ENCODE results near the gene PHPT1. TPM values are rescaled to one million over a fixed set of nuclear protein-coding genes. Genes with fewer than 3 reads are reported as not detected.
A peak's percentile ranks its signal among the peaks of the same experiment; 100 is the strongest.

Gene PHPT1
- total and polyA plus RNA-seq, 8 donors: 31.5 to 168 (median 42.9) TPM

GRCh38 chr9:136824496-136825225 is 24.5 kb upstream of the PHPT1 start:
- Histone ChIP-seq H3K27me3 (no peaks in the 10 kb centered on the region), H3K4me3 (no peak overlapping the region), H3K27ac (no peak overlapping the region), H3K4me1 (peaks cover 13 to 16% (median 14%) of the 10 kb centered on the region in 4 donors), H3K36me3 (peaks cover 52 to 67% (median 65%) of the 10 kb centered on the region in 4 donors), H3K9me3 (no peaks in the 10 kb centered on the region)
- TF ChIP-seq EP300 (IDR thresholded peaks at IDR 0.05) (no peak), CTCF (IDR thresholded peaks at IDR 0.05) (no peak), POLR2A (IDR thresholded peaks at IDR 0.05) (no peak), POLR2AphosphoS5 (IDR thresholded peaks at IDR 0.05) (no peak)
- no peak for DNase-seq
- 89 to 93% (median 92%) methylated on average over 13 to 21 of the region's 21 CpGs for WGBS, 5 donors
- intact Hi-C loops (cut with DNase I; ENCODE audit: low total_unique reads): no loop called here

GRCh38 chr9:136825295-136826187 is 23.7 kb upstream of the PHPT1 start:
- DNase-seq: no peak
- Histone ChIP-seq H3K4me3 (no peak overlapping the region), H3K27me3 (no peaks in the 10 kb centered on the region), H3K36me3 (peaks cover 60 to 76% (median 74%) of the 10 kb centered on the region in 4 donors), H3K4me1 (peaks cover 13 to 16% (median 13%) of the 10 kb centered on the region in 4 donors), H3K27ac (no peak overlapping the region), H3K9me3 (no peaks in the 10 kb centered on the region)
- 91 to 94% (median 92%) methylated on average over 36 to 44 of the region's 44 CpGs for WGBS, 5 donors
- intact Hi-C loops (cut with DNase I; ENCODE audit: low total_unique reads): no loop called here
- TF ChIP-seq EP300 (IDR thresholded peaks at IDR 0.05) (no peak), POLR2AphosphoS5 (IDR thresholded peaks at IDR 0.05) (no peak)

- Histone ChIP-seq H3K9me3 (no peaks in the 10 kb centered on the region), H3K4me1 (peaks cover 8 to 10% (median 8%) of the 10 kb centered on the region in 4 donors), H3K4me3 (no peak overlapping the region), H3K36me3 (peaks cover 62 to 82% (median 80%) of the 10 kb centered on the region in 4 donors), H3K27me3 (no peaks in the 10 kb centered on the region), H3K27ac (no peak overlapping the region)
- TF ChIP-seq POLR2AphosphoS5 (IDR thresholded peaks at IDR 0.05) (no peak), EP300 (IDR thresholded peaks at IDR 0.05) (no peak), POLR2A (IDR thresholded peaks at IDR 0.05) (no peak), CTCF (IDR thresholded peaks at IDR 0.05) (no peak)
- 93 to 96% (median 94%) methylated on average over 12 to 17 of the region's 17 CpGs for WGBS, 5 donors
- DNase-seq: no peak
- intact Hi-C loops (cut with DNase I; ENCODE audit: low total_unique reads): no loop called here
Observed at GRCh38 chr9:136826188-136826541, 23.0 kb upstream of the PHPT1 start.

- Histone ChIP-seq H3K27me3 (no peaks in the 10 kb centered on the region), H3K9me3 (no peaks in the 10 kb centered on the region), H3K4me1 (peaks cover 0 to 2% (median under 1%) of the 10 kb centered on the region in 4 donors), H3K36me3 (peaks cover 69 to 90% (median 88%) of the 10 kb centered on the region in 4 donors), H3K4me3 (no peak overlapping the region), H3K27ac (no peak overlapping the region)
- no peak for TF ChIP-seq CTCF (IDR thresholded peaks at IDR 0.05)
- no peak for TF ChIP-seq POLR2AphosphoS5 (IDR thresholded peaks at IDR 0.05)
- TF ChIP-seq POLR2A (IDR thresholded peaks at IDR 0.05): no peak
- no peak for TF ChIP-seq EP300 (IDR thresholded peaks at IDR 0.05)
- peak in 1 of 2 donors; percentile 72 for DNase-seq
- WGBS, 5 donors: 87 to 90% (median 89%) methylated on average over 20 to 24 of the region's 24 CpGs
- intact Hi-C loops (cut with DNase I; ENCODE audit: low total_unique reads): no loop called here
Observed at GRCh38 chr9:136826703-136827582, 22.3 kb upstream of the PHPT1 start.

All from stomach (tissue), 9 donors.